EH (cell line): ENCODE data around the gene MYO18B.

ENCODE experiments used
- DNase-seq: peaks from one replicate; pipeline ENCODE4 v3.0.0-alpha.2; 2015; ENCODE audit warnings: low read depth

Gene MYO18B

DNA sequence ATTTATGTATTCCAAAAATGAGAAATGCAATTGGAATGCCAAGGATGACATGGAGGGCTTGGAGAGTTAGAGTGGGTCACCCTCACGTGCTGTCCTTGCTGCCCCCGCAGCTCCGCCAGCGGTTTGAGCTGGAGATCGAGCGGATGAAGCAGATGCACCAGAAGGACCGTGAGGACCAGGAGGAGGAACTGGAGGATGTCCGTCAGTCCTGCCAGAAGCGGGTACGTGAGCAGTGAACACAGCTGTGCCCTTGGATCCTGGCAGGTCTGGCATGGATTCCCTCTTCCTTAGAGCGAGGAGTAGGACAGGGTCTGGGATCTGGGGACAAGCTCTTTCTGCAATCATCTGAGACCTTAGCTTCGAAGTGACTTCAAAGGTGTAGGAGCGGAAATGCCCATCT lies 166.2 kb downstream of the MYO18B start:
- no peak for DNase-seq

DNA sequence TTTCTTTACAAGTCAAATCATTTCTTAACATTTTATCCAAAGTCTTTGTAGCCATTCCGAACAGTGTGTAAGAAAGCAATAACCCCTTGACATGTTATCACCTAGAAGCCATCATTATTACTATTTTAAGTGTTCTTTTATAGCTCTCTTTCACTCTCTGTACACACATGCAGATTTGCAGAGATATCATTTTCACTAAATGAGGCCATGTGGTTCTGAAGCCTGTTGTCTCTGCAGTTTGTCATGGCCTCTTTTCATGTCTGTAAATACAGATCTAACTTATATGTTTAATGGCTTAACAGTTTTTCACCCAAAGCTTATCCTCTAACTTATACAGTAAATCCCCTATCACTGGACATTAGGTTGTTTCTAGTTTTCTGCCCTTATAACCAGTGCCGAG lies 166.8 kb downstream of the MYO18B start:
- no peak for DNase-seq

DNA sequence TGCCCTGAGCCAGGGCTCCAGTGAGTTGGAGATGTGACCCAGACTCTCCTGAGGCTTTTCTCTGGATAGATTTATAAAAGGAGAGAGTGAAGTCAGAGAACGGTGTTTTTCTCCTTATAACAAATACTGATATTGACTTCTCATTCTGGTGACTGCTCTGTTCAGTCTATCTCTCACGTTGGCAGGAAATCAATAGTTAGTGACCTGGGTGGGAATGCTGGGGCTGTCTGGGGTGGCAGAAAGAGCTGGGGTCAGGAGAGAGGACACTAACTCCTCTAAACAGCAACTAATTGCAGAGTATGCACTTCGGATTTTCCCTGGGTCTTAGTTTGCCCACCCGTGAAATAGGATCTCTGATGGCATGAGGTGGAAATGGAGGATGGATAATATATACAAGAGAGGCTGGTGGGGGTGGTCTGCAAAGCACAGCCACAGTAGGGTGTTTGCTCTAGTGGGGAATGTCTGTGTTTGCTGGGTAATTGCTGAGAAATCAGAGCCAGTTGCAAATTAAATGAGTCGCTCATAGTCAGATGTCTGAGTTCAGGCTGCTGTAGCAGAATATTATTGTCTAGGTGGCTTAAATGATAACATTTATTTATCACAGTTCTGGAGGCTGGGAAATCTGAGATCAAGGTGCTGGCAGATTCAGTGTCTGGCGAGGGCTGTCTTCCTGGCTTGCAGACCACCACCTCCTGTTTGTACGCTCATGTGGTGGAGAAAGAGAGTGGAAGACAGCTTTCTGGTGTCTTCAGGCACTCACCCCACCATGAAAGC lies 167.8 kb downstream of the MYO18B start:
- DNase-seq = no peak

DNA sequence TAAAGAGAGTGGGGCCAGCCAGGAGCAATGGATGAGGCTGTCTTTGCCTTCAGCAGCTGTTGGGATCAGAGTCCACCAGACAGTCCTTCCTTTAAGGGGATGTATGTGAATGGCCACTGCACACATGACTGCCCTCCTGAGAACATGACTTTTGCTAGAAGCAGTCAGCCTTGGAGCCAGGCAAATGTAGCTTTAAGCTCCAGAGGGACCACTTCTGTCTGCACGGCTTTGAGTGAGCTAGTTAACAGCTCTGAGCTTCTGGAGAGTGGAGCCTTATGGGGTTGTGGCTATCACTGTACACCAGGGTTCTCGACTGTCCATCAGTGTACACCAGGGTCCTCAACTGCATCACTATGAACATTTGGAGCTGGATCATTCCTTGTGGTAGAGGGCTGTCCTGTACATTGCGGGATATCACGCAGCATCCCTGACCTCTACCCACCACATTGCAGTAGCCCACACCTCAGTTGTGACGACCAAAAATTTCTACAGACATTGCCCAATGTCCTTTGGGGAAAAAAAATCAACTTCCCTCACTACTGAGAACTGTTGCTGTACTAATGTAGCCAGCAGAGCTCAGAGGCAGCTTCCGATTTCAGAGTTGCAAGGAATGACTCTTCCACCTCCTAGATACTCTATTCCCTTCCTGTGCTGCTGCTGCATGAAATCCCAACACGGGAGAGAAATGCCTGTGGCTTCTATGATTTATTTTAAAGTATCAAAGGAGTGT lies 169.4 kb downstream of the MYO18B start:
- DNase-seq = no peak

DNA sequence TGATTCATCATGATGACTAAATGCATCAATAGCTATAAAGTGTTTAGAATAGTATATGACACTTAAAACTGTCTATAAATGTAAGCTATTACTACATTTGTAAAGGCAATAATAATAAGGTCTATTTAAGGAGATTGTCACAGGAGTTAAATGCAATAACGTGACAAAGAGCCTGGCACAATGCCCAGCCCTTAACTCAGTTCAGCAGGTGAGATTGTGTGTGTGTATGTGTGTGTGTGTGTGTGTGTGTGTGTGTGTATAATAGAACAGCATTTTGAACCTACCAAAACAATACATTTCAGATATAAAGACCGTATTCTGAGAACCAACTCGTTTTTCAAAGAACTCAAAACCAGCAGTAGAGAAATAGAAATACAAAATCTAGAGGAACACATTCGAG lies 177.5 kb downstream of the MYO18B start:
- DNase-seq = no peak

DNA sequence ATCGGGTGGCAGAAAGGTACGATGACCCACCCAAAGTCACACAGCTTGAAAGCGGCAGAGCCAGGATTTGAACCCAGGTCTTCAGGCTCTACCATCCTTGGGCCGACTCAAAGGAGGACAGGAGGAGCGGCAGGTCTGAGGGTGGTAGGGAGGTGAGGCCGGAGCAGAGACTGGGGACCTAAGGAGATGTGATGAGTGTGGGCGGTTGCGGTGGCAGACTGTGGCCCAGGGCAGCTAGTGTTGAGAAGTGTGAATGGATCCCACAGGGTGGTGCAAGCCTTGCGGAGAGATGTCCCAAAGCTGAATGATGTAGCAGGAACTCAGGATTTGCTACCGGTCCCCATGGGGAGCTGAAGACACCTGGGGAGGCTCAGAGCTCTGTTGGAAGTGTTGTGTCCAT lies 180.2 kb downstream of the MYO18B start:
- no peak for DNase-seq

DNA sequence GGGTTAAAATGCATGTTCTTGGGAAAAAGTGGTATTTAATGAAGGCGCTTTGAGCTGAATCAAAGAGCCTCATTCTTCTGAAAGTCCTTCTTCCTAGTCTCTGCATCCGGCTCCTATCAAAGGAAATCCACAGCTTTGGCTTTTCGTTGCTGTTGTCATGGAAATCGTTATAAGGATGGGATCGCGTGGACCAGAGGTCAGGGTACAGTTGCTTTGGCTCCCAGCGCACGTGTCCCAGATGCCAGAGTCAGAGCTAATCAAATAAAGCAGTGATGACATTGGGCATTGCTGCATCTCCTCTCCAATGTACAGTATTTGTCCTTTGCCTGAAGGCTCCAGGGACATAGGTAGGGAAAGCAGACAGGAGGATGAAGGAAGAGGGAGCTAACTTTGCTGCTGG lies 181.9 kb downstream of the MYO18B start:
- no peak for DNase-seq

DNA sequence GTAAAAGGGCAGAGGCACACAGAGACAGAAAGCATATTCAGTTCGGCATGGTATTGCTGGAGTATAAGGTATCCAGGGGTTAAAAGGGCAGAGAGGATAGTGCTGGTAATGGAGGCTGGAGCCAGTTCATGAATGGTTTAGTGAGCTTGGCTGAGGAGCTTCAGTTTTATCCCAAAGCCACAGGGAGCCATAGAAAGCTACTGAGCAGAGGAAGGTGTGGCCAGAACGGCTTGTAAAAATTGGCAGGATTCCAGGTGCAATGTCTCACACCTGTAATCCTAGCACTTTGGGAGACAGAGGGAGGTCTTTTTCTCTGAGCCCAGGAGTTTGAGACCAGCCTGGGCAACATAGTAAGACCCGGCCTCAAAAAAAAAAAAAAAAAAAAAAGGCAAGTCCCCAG lies 186.1 kb downstream of the MYO18B start:
- DNase-seq = no peak

DNA sequence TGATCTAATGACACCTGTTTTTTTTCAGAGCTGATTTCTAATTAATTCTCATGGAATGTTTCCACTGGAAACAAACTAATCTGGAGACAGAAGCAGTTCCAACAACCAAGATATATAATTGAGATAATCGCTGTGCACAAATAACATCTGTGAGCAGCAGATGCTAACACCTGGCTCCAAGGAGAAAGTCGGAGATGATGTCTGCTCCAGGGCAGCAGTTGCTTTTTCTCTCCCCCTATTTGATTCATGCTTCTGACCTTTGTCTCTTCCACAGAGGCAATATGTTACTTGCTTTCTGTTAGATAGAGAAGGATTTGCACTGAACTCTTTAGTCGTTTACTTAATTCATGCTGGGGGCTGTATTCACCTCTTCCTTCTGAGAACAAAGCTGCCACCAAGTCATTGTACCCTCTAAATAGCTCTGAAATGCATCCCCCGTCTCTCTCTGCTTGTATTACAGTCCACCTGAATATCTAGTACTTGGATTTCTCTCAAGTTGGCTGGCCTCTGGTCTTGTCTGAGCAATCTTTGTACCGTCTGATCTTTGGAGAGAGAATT lies 187.4 kb downstream of the MYO18B start:
- no peak for DNase-seq

DNA sequence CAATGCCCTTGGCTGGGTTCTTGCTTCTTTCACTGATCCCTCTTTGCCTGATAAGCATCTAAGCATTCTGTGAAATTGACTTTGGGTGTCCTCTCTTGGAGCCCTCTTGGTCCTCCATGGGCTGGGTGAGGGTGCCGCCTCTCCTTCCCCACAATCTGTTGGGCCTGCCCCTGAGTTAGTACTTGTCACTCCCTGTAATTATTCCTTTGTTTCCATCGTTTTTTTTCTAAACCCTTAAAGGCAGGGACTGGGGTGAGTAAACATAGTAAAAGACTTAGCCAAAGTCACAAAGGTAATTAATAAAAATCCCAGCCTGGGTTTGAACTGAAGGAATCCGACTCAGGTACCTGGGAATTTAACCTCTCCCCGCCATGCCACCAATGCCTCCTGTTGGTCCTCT lies 188.1 kb downstream of the MYO18B start:
- DNase-seq = no peak

DNA sequence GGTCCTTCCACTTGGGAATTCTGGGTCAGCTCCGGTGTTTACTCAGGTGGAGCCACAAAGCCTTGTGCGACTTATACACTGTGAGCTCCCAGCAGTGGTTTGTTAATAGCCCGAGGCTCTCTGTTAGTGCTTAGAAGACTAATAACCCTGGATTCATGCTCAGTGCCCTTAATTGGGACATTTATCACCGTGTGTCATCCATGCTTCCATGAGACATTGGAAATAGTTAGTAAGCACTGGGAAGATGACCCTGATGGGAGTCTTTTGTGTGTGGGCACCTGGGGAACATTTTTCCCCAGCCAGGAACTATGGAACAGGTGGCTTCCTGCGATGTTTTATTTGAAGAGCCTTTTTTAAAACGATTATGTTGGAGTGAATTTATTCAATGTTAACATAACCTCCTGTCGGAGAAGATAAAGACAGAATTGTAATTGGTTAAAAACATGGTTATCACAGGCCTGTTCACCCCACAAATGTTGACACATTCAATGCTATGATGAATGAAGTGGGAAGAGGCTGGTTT lies 188.9 kb downstream of the MYO18B start:
- DNase-seq = no peak

DNA sequence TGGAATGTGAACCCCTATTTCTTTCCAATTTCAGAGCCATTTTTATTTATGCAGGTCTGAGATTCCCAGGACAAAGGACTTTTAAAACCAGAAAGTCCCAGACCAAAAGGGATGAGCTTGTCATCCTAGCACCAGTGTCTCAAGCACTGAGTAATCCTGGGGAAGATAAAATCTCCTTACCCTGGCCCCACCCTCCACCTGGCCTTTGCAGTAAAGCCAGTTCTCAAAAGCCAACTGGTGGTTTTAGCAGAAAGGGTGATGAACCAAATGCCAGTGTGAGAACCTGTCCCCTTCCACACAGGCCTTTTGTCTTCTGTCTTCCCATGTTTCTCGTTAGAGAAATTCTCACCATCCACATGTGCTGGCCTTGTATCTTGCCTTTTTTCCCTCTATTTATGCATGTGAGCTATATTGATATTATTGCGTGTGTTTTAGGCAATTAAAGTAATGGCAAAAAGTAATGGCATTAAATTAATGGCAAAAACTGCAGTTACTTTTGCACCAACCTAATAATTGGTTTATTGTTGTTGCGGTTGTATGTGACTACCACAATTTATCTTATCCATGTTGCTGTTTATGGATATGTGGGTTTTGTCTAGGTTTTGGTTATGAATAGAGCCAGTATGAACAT lies 191.3 kb downstream of the MYO18B start:
- no peak for DNase-seq

DNA sequence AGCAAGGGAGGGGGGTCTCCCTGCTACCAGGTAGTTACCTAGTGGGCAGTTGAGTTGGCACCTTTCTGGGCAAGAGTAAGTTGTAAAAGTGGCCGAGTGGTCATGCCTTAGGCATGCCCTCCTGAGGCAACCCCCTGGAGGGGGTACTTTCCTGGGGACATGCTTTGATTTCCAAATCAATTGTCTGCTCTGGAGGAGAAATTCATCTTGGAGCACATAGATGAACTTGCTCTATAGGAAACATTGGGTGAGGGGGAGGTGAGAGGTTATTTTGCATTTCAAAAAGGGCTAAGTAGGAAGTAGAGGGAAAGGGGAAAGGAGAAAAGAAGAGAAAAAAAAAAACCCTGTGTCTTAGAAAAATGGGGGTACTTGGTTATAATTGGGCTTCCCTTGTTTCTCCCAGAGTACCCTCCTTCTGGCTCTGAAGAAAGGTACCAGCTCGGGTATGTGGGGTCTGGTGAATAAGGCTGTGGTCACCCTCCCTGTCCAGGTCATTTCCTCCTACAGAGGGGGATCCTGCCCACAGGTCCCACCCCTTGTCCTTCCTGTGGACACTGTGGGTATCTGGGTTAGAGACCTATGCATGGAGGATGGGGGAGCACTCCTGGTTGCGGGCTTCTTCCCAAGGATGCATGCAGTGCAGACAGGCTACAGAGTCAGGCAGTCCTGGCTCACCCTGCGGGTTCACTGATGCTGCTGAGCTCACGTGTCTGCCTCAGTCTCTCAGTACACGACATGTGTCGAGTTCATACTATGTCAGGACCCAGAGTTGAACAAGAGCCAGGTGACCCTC lies 193.5 kb downstream of the MYO18B start:
- no peak for DNase-seq

DNA sequence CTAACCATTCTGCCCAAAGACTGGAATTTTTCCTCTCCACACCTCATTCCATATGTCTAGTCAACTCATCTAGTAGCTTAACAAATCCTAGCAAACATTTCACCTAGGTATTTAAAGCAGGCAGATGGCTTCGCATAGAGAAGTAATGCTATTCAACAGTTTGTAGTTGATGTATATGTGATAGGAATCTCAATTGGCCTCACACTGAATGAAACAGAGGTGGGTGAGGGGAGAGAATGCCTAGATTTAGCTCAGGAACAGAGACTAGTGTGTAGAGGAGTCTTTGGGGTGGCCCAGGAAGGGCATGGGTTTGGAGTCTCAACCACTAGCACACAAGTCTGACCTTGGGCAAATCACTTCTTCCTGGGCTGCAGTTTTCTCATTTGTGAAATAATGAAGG lies 196.2 kb downstream of the MYO18B start:
- no peak for DNase-seq

DNA sequence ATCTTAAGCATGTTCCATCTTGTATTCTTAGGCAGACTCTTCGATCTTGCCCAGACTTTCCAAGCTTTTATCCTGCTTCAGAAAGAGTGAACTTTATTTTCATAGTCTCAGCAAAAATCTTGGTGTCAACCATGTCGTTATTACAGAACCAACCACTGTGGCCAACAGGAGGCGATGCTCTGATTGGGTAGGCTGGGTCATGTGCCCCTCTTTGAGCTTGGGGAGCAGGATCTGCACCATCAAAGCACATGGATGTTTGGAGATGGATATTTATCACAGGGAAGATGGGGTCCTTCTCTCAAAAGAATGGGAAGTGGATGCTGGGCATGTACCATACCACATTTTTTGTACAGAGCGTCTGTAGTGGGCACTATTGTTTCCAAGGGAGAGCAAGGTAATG lies 197.4 kb downstream of the MYO18B start:
- no peak for DNase-seq

DNA sequence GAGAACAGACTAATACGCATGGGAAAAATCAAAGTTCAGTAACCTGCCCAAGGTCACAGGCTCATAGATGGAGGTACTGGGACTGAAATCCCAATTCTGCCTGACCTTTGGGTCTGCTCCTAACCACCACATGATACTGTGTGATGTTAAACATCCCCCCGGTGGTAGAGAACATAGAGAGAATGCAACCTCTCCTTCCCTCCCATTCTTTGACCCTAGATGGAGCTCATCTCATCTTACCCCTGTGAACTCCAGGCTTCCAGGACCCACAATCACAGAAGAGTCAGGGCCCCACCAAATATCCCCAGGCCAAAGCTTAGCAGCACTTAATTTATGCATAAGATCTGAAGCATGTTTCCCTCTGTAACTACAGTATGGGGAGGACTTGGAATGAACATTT lies 198.5 kb downstream of the MYO18B start:
- no peak for DNase-seq

DNA sequence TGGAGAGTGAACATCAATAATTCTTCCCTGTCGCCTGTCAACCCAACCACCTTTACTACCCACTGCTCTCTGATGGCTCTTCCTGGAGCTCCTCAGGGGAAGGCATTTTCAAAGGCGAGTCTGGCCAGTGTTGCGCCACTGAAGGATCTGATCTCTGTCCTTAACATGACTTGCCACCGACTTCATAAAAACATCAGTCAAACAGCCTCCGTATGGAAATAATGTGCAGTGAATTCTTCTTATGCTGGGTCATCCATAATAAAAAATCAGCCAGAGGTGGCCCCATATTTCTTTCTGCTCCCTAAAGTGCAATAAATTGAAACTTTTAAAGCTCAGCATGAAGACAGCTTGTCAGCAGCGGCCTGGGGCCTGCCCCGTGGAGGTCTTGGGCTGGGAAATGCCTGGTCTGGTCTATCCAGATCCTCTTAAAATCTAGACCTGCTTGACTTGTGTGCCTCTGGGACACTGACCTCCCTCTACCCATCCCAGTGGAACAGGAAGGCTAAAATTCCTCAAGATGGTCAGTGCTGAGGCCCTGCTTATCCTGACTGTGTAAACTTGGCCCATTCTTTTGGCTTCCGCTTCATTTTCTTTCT lies 199.5 kb downstream of the MYO18B start:
- DNase-seq = no peak

DNA sequence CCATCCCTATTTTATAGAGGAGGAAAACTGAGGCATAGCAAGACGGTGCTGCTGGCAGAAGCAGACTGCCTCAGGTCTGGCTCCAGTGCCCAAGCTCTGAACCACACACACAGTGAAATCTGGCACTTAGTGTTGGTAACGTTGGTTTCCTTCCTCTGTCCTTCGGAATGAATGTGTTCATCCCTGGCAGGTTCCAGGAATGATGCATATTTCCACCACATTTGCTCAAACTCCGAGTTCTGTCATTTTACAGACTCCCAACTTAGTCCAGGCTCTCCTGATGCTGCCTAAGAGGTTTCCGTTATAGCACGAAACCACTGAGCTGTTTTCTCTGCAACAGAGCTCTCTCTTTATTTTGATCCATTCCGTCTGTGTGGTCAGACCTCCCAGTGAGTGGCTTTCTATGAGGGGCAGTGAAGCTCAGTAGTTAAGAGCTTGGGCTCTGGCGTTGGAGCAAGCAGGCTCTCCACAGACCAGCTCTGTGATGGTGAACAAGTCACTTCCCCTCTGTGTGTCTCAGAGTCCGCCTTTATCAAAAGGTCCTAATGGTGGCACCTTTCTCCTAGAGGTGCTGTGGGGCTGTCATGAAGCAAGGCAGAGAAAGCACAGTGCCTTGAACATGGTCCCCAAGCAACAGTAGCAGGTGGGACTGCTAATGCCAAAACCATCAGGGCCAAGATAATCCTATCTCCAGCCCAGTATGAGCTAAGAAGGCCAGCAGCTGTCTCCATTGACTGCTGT lies 200.3 kb downstream of the MYO18B start:
- no peak for DNase-seq

DNA sequence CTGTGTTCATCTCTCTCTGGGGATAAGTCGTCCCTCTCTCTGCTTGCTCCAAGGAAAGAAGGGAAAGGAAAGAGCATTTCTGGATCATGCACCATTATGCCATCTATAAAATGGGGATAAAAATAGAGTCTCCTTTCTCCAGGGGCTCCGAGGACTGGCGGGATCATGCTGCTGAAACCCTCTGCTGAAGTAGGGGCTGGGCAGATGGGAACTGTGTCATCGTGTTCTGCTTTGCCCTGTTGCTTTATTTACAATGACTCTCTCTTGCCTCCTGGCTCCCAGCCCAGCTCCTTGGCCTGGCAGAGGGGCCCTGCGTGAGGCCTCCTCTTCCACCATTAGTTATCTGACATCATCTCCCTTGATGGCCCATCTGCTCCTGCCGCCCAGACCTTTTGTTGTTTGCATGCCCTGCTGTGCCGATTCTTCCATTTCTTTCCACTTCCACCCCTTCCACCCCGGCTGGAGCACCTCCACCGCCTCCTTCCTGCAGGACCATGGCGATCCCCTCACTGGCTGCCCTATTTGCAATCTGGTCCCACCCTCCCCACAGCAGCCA lies 200.9 kb downstream of the MYO18B start:
- no peak for DNase-seq

DNA sequence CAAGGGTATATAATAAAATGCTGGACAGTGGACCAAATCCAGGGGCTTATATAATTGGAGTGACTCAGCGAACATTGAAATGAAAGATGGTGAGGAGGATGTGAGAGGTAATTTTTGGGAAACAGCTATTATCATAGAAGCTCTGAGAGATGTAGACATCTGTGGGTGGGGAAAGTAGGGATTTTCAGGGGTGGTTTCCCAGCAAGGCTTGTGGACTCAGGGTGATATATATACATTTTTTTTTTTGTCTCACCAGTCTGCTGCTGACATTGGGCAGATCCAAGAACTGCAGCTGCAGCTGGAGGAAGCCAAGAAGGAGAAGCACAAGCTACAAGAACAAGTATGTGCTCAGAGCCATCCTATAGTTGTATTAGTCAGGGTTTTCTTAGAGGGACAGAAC lies 208.1 kb downstream of the MYO18B start:
- DNase-seq = no peak

DNA sequence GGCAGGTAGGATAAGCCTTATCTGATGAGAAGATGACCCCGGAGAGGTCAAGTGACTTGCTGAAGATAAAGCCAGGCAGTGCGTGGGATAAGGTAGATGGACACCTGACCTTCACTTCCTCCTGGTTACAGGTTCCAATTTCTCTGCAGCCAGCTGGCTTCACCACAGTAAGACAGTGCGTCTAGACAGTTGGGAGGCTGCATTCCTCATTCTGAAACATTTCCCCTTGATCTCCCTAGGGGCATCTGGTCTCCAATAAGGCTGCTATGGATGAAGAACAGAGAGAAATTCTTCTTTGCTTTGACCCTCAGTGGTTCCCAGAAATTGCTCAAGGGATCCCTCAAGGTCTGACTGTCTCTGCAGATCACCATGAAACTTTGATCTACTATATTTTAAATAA lies 211.3 kb downstream of the MYO18B start:
- DNase-seq = no peak
